Heart left ventricle (tissue), 13 donors: Measurements from ENCODE around the gene ZNF442.
A peak's percentile ranks its signal among the peaks of the same experiment; 100 is the strongest.

Experiments
- POLR2A ChIP-seq, 2 donors: fragments of 450-650 bp; IDR thresholded peaks; one replicate each; pipeline ENCODE4 v1.6.1; 2017; ENCODE audit warnings: antibody characterized with exemption in 2 of 2, mild to moderate bottlenecking in 2 of 2, moderate library complexity in 2 of 2
- TF ChIP-seq, protein P1 (sequence below), 12 donors: fragments of 200-600 bp; sonication (generic) in 4 of 12; IDR thresholded peaks; one replicate each; pipeline versions ENCODE4 v1.5.0 to v1.8.0; 2018 to 2022; ENCODE audit warnings: antibody characterized with exemption in 12 of 12, mild to moderate bottlenecking in 5 of 12
- donor health status: ischemic (EF 13 %, LVEDD 7.1; RV severe dilation, severe dysfunction).
- donor health status: DM: no; HTN: yes; CAD: no.
- donor health status: DM: no; HTN: no; CAD: no.
- donor health status: ischemic (EF 25% LVEDD 6.9; RV normal size, moderate dysfunction).
- donor health status: ischemic (EF 25% LVEDD 5.7; RV mildly dilated, moderate dysfunction).
- donor health status: ischemic (EF 35%, LVEDD 5.7; RV mildly dilated, moderate dysfunction).
- donor health status: nonischemic (EF 11% LVEDD 7.7; RV severe dilation, severe dysfunction).
- donor health status: DM: yes; HTN: yes; CAD: no.
- donor health status: PGD.
- donor health status: ischemic (EF 29% LVEDD 5.4; RV normal size, mild dysfunction).
- donor health status: nonischemic (EF 23%, LVEDD 6.1; RV moderate dilation, normal function).

DNA sequence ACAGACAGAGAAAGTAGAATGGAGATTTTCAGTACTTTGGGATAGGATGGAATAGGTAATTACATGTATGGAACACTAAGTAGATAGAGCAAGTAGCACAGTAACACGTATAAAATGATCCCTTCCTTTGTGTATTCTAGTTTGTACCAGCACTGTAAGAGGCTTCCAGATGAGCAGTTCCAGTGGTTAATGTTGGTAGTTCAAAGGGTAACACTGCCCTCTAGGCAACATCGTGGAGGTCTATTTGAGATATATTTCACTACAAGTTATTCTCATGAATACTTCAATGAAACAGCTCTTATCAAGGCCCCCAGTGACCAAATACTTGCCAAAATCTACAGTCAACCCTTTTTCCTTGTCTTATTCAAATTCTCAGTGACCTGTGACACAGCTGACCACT lies 18.6 kb downstream of the ZNF442 start:
- TF ChIP-seq, protein P1, sequence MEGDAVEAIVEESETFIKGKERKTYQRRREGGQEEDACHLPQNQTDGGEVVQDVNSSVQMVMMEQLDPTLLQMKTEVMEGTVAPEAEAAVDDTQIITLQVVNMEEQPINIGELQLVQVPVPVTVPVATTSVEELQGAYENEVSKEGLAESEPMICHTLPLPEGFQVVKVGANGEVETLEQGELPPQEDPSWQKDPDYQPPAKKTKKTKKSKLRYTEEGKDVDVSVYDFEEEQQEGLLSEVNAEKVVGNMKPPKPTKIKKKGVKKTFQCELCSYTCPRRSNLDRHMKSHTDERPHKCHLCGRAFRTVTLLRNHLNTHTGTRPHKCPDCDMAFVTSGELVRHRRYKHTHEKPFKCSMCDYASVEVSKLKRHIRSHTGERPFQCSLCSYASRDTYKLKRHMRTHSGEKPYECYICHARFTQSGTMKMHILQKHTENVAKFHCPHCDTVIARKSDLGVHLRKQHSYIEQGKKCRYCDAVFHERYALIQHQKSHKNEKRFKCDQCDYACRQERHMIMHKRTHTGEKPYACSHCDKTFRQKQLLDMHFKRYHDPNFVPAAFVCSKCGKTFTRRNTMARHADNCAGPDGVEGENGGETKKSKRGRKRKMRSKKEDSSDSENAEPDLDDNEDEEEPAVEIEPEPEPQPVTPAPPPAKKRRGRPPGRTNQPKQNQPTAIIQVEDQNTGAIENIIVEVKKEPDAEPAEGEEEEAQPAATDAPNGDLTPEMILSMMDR (IDR thresholded peaks at IDR 0.05), result peak in 2 of 12 donors; percentile 18 to 27
- no peak for TF ChIP-seq POLR2A (IDR thresholded peaks at IDR 0.05)
